Keratinocyte (primary cell): Measurements from ENCODE around the gene IL4R.

Experiments
- CTCF ChIP-seq, 3 experiments: IDR thresholded peaks in 1 of 3; conservative IDR thresholded peaks in 1 of 3; optimal IDR thresholded peaks in 1 of 3; 2 replicates in 2 of 3; 3 replicates in 1 of 3; pipeline versions ENCODE3 to v1.5.1; 2011; ENCODE audit warnings: low read length in 3 of 3, mild to moderate bottlenecking in 3 of 3, moderate library complexity in 2 of 3, control low read depth in 1 of 3, inconsistent platforms in 1 of 3; ENCODE audit not compliant: insufficient read depth in 2 of 3; ENCODE audit errors: extremely low read depth in 1 of 3
- EZH2 ChIP-seq: IDR thresholded peaks from one replicate; pipeline ENCODE4 v1.6.1; 2012; ENCODE audit warnings: inconsistent platforms, mild to moderate bottlenecking, low read length, moderate library complexity

GRCh38 chr16:27365142-27366089 lies 51.6 kb downstream of the IL4R start:
- no peak for TF ChIP-seq CTCF (optimal IDR thresholded peaks at IDR 0.05 in 1 of 3, IDR thresholded peaks at IDR 0.05 in 1 of 3, conservative IDR thresholded peaks at IDR 0.05 in 1 of 3; ENCODE audit: extremely low read depth in 1 of 3, insufficient read depth in 2 of 3, low read length in 3 of 3)
- no peak for TF ChIP-seq EZH2
